ENCODE data around the gene RGS12.

Gene RGS12

GRCh38 chr4:3288571-3289094 is 4.2 kb upstream of the RGS12 start:
- no peaks in the 10 kb centered on the region for H3F3A ChIP-seq (ENCODE audit: insufficient read depth)
- no peaks in the 10 kb centered on the region for H4K20me1 ChIP-seq (ENCODE audit: low read depth, low read length)
- H3K27ac ChIP-seq (ENCODE audit: low read depth, low read length): no peak overlapping the region
- no peak overlapping the region for H2AFZ ChIP-seq (ENCODE audit: low read depth, low read length, severe bottlenecking)
- TF ChIP-seq EZH2phosphoT487 (conservative IDR thresholded peaks at IDR 0.05; ENCODE audit: low read length): no peak
- H3K36me3 ChIP-seq (ENCODE audit: low read length): no peaks in the 10 kb centered on the region
- no peak overlapping the region for H3K4me3 ChIP-seq (ENCODE audit: insufficient read depth, low read length, poor library complexity, severe bottlenecking)
- H3K9me2 ChIP-seq (replicated peaks; ENCODE audit: insufficient read depth, low read length): no peaks in the 10 kb centered on the region
- no peaks in the 10 kb centered on the region for H3K9me3 ChIP-seq (ENCODE audit: insufficient read depth, low read length)
- no peaks in the 10 kb centered on the region for H3K27me3 ChIP-seq (ENCODE audit: low read length)
- H3K79me2 ChIP-seq (ENCODE audit: insufficient read depth, low read length): no peaks in the 10 kb centered on the region
- no peak overlapping the region for H3K9ac ChIP-seq (ENCODE audit: low read length)
- H3K4me2 ChIP-seq (ENCODE audit: low read depth, low read length, poor library complexity, severe bottlenecking): no peak overlapping the region

GRCh38 chr4:3290476-3290875 is 2.3 kb upstream of the RGS12 start:
- no peaks in the 10 kb centered on the region for H3K36me3 ChIP-seq (ENCODE audit: low read length)
- no peaks in the 10 kb centered on the region for H3K9me2 ChIP-seq (replicated peaks; ENCODE audit: insufficient read depth, low read length)
- H3K79me2 ChIP-seq (ENCODE audit: insufficient read depth, low read length): no peaks in the 10 kb centered on the region
- H4K20me1 ChIP-seq (ENCODE audit: low read depth, low read length): no peaks in the 10 kb centered on the region
- H3K4me3 ChIP-seq (ENCODE audit: insufficient read depth, low read length, poor library complexity, severe bottlenecking): no peak overlapping the region
- H3K9ac ChIP-seq (ENCODE audit: low read length): no peak overlapping the region
- TF ChIP-seq, protein P1, sequence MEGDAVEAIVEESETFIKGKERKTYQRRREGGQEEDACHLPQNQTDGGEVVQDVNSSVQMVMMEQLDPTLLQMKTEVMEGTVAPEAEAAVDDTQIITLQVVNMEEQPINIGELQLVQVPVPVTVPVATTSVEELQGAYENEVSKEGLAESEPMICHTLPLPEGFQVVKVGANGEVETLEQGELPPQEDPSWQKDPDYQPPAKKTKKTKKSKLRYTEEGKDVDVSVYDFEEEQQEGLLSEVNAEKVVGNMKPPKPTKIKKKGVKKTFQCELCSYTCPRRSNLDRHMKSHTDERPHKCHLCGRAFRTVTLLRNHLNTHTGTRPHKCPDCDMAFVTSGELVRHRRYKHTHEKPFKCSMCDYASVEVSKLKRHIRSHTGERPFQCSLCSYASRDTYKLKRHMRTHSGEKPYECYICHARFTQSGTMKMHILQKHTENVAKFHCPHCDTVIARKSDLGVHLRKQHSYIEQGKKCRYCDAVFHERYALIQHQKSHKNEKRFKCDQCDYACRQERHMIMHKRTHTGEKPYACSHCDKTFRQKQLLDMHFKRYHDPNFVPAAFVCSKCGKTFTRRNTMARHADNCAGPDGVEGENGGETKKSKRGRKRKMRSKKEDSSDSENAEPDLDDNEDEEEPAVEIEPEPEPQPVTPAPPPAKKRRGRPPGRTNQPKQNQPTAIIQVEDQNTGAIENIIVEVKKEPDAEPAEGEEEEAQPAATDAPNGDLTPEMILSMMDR (IDR thresholded peaks at IDR 0.05; ENCODE audit: insufficient read depth, low read length, poor library complexity, severe bottlenecking): no peak
- no peak for TF ChIP-seq EZH2phosphoT487 (conservative IDR thresholded peaks at IDR 0.05; ENCODE audit: low read length)
- no peaks in the 10 kb centered on the region for H3F3A ChIP-seq (ENCODE audit: insufficient read depth)
- no peak overlapping the region for H3K27ac ChIP-seq (ENCODE audit: low read depth, low read length)
- H2AFZ ChIP-seq (ENCODE audit: low read depth, low read length, severe bottlenecking): no peak overlapping the region
- H3K9me3 ChIP-seq (ENCODE audit: insufficient read depth, low read length): no peaks in the 10 kb centered on the region
- H3K27me3 ChIP-seq (ENCODE audit: low read length): no peaks in the 10 kb centered on the region; the same call in 1 of the 2 replicates
- no peak overlapping the region for H3K4me2 ChIP-seq (ENCODE audit: low read depth, low read length, poor library complexity, severe bottlenecking)

GRCh38 chr4:3290889-3291321 is 1.9 kb upstream of the RGS12 start:
- no peaks in the 10 kb centered on the region for H3K79me2 ChIP-seq (ENCODE audit: insufficient read depth, low read length)
- no peaks in the 10 kb centered on the region; the same call in 1 of the 2 replicates for H3K27me3 ChIP-seq (ENCODE audit: low read length)
- TF ChIP-seq EZH2phosphoT487 (conservative IDR thresholded peaks at IDR 0.05; ENCODE audit: low read length): no peak
- TF ChIP-seq, protein P1 (IDR thresholded peaks at IDR 0.05; ENCODE audit: insufficient read depth, low read length, poor library complexity, severe bottlenecking): no peak
- no peak overlapping the region for H3K4me3 ChIP-seq (ENCODE audit: insufficient read depth, low read length, poor library complexity, severe bottlenecking)
- no peak overlapping the region for H3K9ac ChIP-seq (ENCODE audit: low read length)
- H3K27ac ChIP-seq (ENCODE audit: low read depth, low read length): no peak overlapping the region
- no peaks in the 10 kb centered on the region for H3F3A ChIP-seq (ENCODE audit: insufficient read depth)
- H3K9me3 ChIP-seq (ENCODE audit: insufficient read depth, low read length): no peaks in the 10 kb centered on the region
- H2AFZ ChIP-seq (ENCODE audit: low read depth, low read length, severe bottlenecking): no peak overlapping the region
- no peak overlapping the region for H3K4me2 ChIP-seq (ENCODE audit: low read depth, low read length, poor library complexity, severe bottlenecking)
- no peaks in the 10 kb centered on the region for H3K36me3 ChIP-seq (ENCODE audit: low read length)
- no peaks in the 10 kb centered on the region for H3K9me2 ChIP-seq (replicated peaks; ENCODE audit: insufficient read depth, low read length)
- no peaks in the 10 kb centered on the region for H4K20me1 ChIP-seq (ENCODE audit: low read depth, low read length)

DNA sequence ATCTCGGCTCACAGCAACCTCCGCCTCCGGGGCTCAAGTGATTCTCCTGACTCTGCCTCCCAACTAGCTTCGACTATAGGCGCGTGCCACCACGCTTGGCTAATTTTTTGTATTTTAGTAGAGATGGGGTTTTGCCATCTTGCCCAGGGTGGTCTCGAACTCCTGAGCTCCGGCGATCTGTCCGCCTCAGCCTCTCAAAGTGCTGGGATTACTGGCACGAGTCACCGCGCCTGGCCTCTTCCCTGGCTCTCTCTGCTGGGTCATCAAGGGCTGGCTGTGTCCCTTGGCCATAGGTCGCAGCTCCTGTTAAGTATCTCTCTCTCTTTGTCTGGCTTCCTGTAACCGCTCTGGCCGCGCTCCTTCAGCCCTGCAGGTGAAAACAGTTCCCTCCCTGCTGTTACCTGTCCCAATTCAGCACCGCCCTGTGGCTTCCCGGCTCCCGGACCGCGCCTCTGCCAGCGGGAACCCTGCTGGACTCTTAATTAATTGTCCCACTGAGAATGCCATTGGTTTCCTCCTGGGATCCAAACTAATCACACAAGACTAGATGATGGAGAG is 1.3 kb upstream of the RGS12 start:
- Histone ChIP-seq H3K27me3 (ENCODE audit: low read length) (no peaks in the 10 kb centered on the region; the same call in 1 of the 2 replicates), H4K20me1 (ENCODE audit: low read depth, low read length) (no peaks in the 10 kb centered on the region), H3K9ac (ENCODE audit: low read length) (peak overlapping the region; percentile 51; the same call in 1 of the 2 replicates), H3K4me2 (ENCODE audit: low read depth, low read length, poor library complexity, severe bottlenecking) (peak overlapping the region; percentile 62), H3K27ac (ENCODE audit: low read depth, low read length) (no peak overlapping the region), H3K36me3 (ENCODE audit: low read length) (no peaks in the 10 kb centered on the region), H3K79me2 (ENCODE audit: insufficient read depth, low read length) (no peaks in the 10 kb centered on the region), H3F3A (ENCODE audit: insufficient read depth) (no peaks in the 10 kb centered on the region), H3K9me3 (ENCODE audit: insufficient read depth, low read length) (no peaks in the 10 kb centered on the region), H2AFZ (ENCODE audit: low read depth, low read length, severe bottlenecking) (no peak overlapping the region), H3K4me3 (ENCODE audit: insufficient read depth, low read length, poor library complexity, severe bottlenecking) (peak overlapping the region; percentile 55), H3K9me2 (replicated peaks; ENCODE audit: insufficient read depth, low read length) (no peaks in the 10 kb centered on the region)
- TF ChIP-seq EZH2phosphoT487 (conservative IDR thresholded peaks at IDR 0.05; ENCODE audit: low read length): no peak
- TF ChIP-seq, protein P1 (IDR thresholded peaks at IDR 0.05; ENCODE audit: insufficient read depth, low read length, poor library complexity, severe bottlenecking): no peak
